GM23338 (cell line): ENCODE results near the gene HNRNPL. TPM values are rescaled to one million over a fixed set of nuclear protein-coding genes. Genes with fewer than 3 reads are reported as not detected.

Experiments
- ATAC-seq: fragments of 200-7000 bp; cut with Tn5 transposase; 3 replicates; pipeline ENCODE4 v1.9.1; 2020
- DNase-seq: peaks from one replicate; pipeline ENCODE4 v3.0.0-alpha.2; 2015; ENCODE audit warnings: low spot score
- H2AFZ ChIP-seq: fragments of 200-600 bp; sonication (generic); 2 replicates; pipeline ENCODE4 v1.8.0; 2016; ENCODE audit warnings: antibody characterized with exemption, mild to moderate bottlenecking, moderate library complexity
- H3F3A ChIP-seq: fragments of 200-600 bp; sonication (generic); replicated peaks from 2 replicates; pipeline ENCODE4 v1.8.0; 2017; ENCODE audit warnings: antibody characterized with exemption, mixed run types, low read depth
- H3K27ac ChIP-seq: fragments of 200-600 bp; sonication (generic); 2 replicates; pipeline ENCODE4 v1.6.1; 2016; ENCODE audit warnings: low read depth
- H3K27me3 ChIP-seq: fragments of 200-600 bp; sonication (generic); 2 replicates; pipeline ENCODE4 v1.8.0; 2016; ENCODE audit warnings: mild to moderate bottlenecking, mixed run types, moderate library complexity; ENCODE audit not compliant: insufficient read depth
- H3K36me3 ChIP-seq: fragments of 200-600 bp; sonication (generic); 2 replicates; pipeline ENCODE4 v1.8.0; 2016; ENCODE audit warnings: mild to moderate bottlenecking; ENCODE audit not compliant: insufficient read depth
- H3K4me1 ChIP-seq: fragments of 200-600 bp; sonication (generic); 2 replicates; pipeline ENCODE4 v1.8.0; 2016; ENCODE audit warnings: mild to moderate bottlenecking, moderate library complexity; ENCODE audit not compliant: insufficient read depth
- H3K4me2 ChIP-seq: fragments of 200-600 bp; sonication (generic); 2 replicates; pipeline ENCODE4 v1.7.1; 2017; ENCODE audit warnings: mixed run types
- H3K4me3 ChIP-seq: fragments of 200-600 bp; sonication (generic); 2 replicates; pipeline ENCODE4 v1.6.1; 2016; ENCODE audit warnings: mixed run types
- H3K79me2 ChIP-seq: fragments of 200-600 bp; sonication (generic); replicated peaks from 2 replicates; pipeline ENCODE4 v1.8.0; 2017; ENCODE audit warnings: mild to moderate bottlenecking; ENCODE audit not compliant: insufficient read depth
- H3K9me2 ChIP-seq: fragments of 200-600 bp; sonication (generic); 2 replicates; pipeline ENCODE4 v1.8.0; 2017; ENCODE audit not compliant: insufficient read depth
- H4K20me1 ChIP-seq: fragments of 200-600 bp; sonication (generic); replicated peaks from 2 replicates; pipeline ENCODE4 v1.8.0; 2017; ENCODE audit warnings: mild to moderate bottlenecking; ENCODE audit not compliant: insufficient read depth
- H3K27ac Mint-ChIP-seq: 2 replicates; pipeline ENCODE4 v1.8.0; 2020; ENCODE audit warnings: inconsistent platforms, mild to moderate bottlenecking, moderate library complexity, mixed read lengths
- H3K27me3 Mint-ChIP-seq: 3 replicates; pipeline ENCODE4 v1.8.0; 2022; ENCODE audit warnings: low read depth, mild to moderate bottlenecking, moderate library complexity, mixed read lengths, inconsistent platforms; ENCODE audit not compliant: insufficient read depth, poor library complexity
- H3K36me3 Mint-ChIP-seq: 3 replicates; pipeline ENCODE4 v1.8.0; 2021; ENCODE audit warnings: low read depth, mild to moderate bottlenecking, inconsistent platforms, moderate library complexity, mixed read lengths
- H3K4me1 Mint-ChIP-seq: 3 replicates; pipeline ENCODE4 v1.8.0; 2020; ENCODE audit warnings: mild to moderate bottlenecking, inconsistent platforms, mixed read lengths
- H3K4me3 Mint-ChIP-seq: 3 replicates; pipeline ENCODE4 v1.8.0; 2021; ENCODE audit warnings: moderate library complexity, mild to moderate bottlenecking, inconsistent platforms, mixed read lengths
- H3K9me3 Mint-ChIP-seq: 3 replicates; pipeline ENCODE4 v1.8.0; 2020; ENCODE audit warnings: moderate library complexity, mild to moderate bottlenecking, inconsistent platforms, mixed read lengths
- CREB1 ChIP-seq: fragments of 250-450 bp; sonication (Bioruptor Pico); IDR thresholded peaks from 2 replicates; pipeline ENCODE4 v1.5.0; 2020; ENCODE audit warnings: low read depth, mild to moderate bottlenecking, moderate library complexity
- EZH2 ChIP-seq: fragments of 200-600 bp; sonication (generic); IDR thresholded peaks from one replicate; pipeline ENCODE4 v1.8.0; 2017; ENCODE audit warnings: antibody characterized with exemption, mild to moderate bottlenecking, low read depth; ENCODE audit not compliant: unreplicated experiment
- EZH2phosphoT487 ChIP-seq: fragments of 200-600 bp; sonication (generic); IDR thresholded peaks from one replicate; pipeline ENCODE4 v1.8.1; 2018; ENCODE audit warnings: antibody characterized with exemption; ENCODE audit not compliant: unreplicated experiment
- JUNB ChIP-seq: IDR thresholded peaks from one replicate; pipeline ENCODE4 v1.6.1; 2016; ENCODE audit warnings: antibody characterized with exemption; ENCODE audit not compliant: unreplicated experiment
- NANOG ChIP-seq: IDR thresholded peaks from 2 replicates; pipeline ENCODE4 v1.6.1; 2016; ENCODE audit warnings: antibody characterized with exemption, borderline replicate concordance
- POLR2AphosphoS5 ChIP-seq: IDR thresholded peaks from 2 replicates; pipeline ENCODE4 v1.6.1; 2016; ENCODE audit warnings: antibody characterized with exemption, low read depth
- STAT1 ChIP-seq: IDR thresholded peaks from one replicate; pipeline ENCODE4 v1.6.1; 2016; ENCODE audit warnings: antibody characterized with exemption; ENCODE audit not compliant: unreplicated experiment
- ZNF114 ChIP-seq: fragments of 250-450 bp; sonication (Bioruptor Pico); IDR thresholded peaks from 2 replicates; pipeline ENCODE4 v1.5.0; 2020; ENCODE audit warnings: mild to moderate bottlenecking, moderate library complexity
- ZNF331 ChIP-seq: fragments of 250-450 bp; sonication (Bioruptor Pico); IDR thresholded peaks from 2 replicates; pipeline ENCODE4 v1.5.0; 2020; ENCODE audit warnings: low read depth, mild to moderate bottlenecking, moderate library complexity
- polyA plus RNA-seq: library from polyadenylated mRNA; unstranded; fragments of >200 nt; fragmentation: Nextera tagmentation; extraction: Ambion mirVana; gene quantifications from 2 replicates; pipeline ENCODE4 v1.2.1, GENCODE V29; 2016
- total RNA-seq: library from RNA; depleted of rRNA; stranded (reverse); fragments of >200 nt; shearing (Covaris generic); gene quantifications from 2 replicates; pipeline ENCODE4 v1.2.3, GENCODE V29; 2014
- TF ChIP-seq, protein P1 (sequence below): IDR thresholded peaks from 2 replicates; pipeline ENCODE4 v1.6.1; 2016; ENCODE audit warnings: antibody characterized with exemption
- TF ChIP-seq, protein P2 (sequence below): IDR thresholded peaks from one replicate; pipeline ENCODE4 v1.6.1; 2018; ENCODE audit warnings: antibody characterized with exemption; ENCODE audit not compliant: unreplicated experiment
- TF ChIP-seq, protein P3 (sequence below), 2 experiments: fragments of 200-600 bp in 1 of 2; sonication (generic) in 1 of 2; conservative IDR thresholded peaks; 2 replicates each; pipeline versions ENCODE4 v1.5.1 to v1.6.1; 2016 to 2017; ENCODE audit warnings: antibody characterized with exemption in 2 of 2, low read depth in 2 of 2, mild to moderate bottlenecking in 2 of 2, moderate library complexity in 1 of 2
- TF ChIP-seq, protein P4 (sequence below): fragments of 250-450 bp; sonication (Bioruptor Pico); IDR thresholded peaks from 2 replicates; pipeline ENCODE4 v1.5.0; 2020; ENCODE audit warnings: mild to moderate bottlenecking, moderate library complexity

The HNRNPL gene
- total and polyA plus RNA-seq, 2 experiments from 2014 or later, result 580 to 664 TPM

DNA sequence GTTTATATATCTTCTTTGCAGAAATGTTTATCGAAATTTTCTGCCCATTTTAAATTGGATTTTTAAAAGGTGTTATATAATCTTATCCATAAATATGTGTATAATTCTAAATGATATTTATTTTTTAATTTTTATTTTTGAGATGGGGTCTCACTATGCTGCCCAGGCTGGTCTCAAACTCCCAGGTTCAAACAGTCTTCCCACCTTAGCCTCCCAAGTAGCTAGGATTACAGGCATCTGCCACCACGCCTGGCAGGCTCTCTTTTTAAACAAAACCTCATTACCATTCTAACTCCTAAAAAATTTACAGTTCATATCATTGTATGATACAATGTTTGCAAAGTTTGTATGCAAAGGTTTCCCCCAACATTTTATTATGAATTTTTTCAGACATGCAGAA, 53.6 kb downstream of the HNRNPL start:
- peaks cover 10% of the 10 kb centered on the region; the same call in 1 of the 2 replicates for H3K9me2 ChIP-seq
- peaks cover 13% of the 10 kb centered on the region for H3K27me3 Mint-ChIP-seq
- no peaks in the 10 kb centered on the region for H3F3A ChIP-seq
- ATAC-seq (no peak), DNase-seq (no peak)
- H2AFZ ChIP-seq, result no peak overlapping the region
- peaks cover 9% of the 10 kb centered on the region; the same call in 1 of the 2 replicates for H3K27me3 ChIP-seq
- no peaks in the 10 kb centered on the region for H4K20me1 ChIP-seq
- TF ChIP-seq, protein P1, sequence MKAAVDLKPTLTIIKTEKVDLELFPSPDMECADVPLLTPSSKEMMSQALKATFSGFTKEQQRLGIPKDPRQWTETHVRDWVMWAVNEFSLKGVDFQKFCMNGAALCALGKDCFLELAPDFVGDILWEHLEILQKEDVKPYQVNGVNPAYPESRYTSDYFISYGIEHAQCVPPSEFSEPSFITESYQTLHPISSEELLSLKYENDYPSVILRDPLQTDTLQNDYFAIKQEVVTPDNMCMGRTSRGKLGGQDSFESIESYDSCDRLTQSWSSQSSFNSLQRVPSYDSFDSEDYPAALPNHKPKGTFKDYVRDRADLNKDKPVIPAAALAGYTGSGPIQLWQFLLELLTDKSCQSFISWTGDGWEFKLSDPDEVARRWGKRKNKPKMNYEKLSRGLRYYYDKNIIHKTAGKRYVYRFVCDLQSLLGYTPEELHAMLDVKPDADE, result no peak
- TF ChIP-seq NANOG (no peak), EZH2 (no peak), CREB1 (CRISPR knock-in tag) (no peak), EZH2phosphoT487 (no peak), JUNB (no peak), STAT1 (no peak), ZNF114 (CRISPR knock-in tag) (no peak), ZNF331 (no peak), POLR2AphosphoS5 (no peak)
- TF ChIP-seq, protein P2, sequence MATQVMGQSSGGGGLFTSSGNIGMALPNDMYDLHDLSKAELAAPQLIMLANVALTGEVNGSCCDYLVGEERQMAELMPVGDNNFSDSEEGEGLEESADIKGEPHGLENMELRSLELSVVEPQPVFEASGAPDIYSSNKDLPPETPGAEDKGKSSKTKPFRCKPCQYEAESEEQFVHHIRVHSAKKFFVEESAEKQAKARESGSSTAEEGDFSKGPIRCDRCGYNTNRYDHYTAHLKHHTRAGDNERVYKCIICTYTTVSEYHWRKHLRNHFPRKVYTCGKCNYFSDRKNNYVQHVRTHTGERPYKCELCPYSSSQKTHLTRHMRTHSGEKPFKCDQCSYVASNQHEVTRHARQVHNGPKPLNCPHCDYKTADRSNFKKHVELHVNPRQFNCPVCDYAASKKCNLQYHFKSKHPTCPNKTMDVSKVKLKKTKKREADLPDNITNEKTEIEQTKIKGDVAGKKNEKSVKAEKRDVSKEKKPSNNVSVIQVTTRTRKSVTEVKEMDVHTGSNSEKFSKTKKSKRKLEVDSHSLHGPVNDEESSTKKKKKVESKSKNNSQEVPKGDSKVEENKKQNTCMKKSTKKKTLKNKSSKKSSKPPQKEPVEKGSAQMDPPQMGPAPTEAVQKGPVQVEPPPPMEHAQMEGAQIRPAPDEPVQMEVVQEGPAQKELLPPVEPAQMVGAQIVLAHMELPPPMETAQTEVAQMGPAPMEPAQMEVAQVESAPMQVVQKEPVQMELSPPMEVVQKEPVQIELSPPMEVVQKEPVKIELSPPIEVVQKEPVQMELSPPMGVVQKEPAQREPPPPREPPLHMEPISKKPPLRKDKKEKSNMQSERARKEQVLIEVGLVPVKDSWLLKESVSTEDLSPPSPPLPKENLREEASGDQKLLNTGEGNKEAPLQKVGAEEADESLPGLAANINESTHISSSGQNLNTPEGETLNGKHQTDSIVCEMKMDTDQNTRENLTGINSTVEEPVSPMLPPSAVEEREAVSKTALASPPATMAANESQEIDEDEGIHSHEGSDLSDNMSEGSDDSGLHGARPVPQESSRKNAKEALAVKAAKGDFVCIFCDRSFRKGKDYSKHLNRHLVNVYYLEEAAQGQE, result no peak
- TF ChIP-seq, protein P3, sequence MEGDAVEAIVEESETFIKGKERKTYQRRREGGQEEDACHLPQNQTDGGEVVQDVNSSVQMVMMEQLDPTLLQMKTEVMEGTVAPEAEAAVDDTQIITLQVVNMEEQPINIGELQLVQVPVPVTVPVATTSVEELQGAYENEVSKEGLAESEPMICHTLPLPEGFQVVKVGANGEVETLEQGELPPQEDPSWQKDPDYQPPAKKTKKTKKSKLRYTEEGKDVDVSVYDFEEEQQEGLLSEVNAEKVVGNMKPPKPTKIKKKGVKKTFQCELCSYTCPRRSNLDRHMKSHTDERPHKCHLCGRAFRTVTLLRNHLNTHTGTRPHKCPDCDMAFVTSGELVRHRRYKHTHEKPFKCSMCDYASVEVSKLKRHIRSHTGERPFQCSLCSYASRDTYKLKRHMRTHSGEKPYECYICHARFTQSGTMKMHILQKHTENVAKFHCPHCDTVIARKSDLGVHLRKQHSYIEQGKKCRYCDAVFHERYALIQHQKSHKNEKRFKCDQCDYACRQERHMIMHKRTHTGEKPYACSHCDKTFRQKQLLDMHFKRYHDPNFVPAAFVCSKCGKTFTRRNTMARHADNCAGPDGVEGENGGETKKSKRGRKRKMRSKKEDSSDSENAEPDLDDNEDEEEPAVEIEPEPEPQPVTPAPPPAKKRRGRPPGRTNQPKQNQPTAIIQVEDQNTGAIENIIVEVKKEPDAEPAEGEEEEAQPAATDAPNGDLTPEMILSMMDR (conservative IDR thresholded peaks at IDR 0.05; ENCODE audit: low read depth in 2 of 2), result no peak
- TF ChIP-seq, protein P4, sequence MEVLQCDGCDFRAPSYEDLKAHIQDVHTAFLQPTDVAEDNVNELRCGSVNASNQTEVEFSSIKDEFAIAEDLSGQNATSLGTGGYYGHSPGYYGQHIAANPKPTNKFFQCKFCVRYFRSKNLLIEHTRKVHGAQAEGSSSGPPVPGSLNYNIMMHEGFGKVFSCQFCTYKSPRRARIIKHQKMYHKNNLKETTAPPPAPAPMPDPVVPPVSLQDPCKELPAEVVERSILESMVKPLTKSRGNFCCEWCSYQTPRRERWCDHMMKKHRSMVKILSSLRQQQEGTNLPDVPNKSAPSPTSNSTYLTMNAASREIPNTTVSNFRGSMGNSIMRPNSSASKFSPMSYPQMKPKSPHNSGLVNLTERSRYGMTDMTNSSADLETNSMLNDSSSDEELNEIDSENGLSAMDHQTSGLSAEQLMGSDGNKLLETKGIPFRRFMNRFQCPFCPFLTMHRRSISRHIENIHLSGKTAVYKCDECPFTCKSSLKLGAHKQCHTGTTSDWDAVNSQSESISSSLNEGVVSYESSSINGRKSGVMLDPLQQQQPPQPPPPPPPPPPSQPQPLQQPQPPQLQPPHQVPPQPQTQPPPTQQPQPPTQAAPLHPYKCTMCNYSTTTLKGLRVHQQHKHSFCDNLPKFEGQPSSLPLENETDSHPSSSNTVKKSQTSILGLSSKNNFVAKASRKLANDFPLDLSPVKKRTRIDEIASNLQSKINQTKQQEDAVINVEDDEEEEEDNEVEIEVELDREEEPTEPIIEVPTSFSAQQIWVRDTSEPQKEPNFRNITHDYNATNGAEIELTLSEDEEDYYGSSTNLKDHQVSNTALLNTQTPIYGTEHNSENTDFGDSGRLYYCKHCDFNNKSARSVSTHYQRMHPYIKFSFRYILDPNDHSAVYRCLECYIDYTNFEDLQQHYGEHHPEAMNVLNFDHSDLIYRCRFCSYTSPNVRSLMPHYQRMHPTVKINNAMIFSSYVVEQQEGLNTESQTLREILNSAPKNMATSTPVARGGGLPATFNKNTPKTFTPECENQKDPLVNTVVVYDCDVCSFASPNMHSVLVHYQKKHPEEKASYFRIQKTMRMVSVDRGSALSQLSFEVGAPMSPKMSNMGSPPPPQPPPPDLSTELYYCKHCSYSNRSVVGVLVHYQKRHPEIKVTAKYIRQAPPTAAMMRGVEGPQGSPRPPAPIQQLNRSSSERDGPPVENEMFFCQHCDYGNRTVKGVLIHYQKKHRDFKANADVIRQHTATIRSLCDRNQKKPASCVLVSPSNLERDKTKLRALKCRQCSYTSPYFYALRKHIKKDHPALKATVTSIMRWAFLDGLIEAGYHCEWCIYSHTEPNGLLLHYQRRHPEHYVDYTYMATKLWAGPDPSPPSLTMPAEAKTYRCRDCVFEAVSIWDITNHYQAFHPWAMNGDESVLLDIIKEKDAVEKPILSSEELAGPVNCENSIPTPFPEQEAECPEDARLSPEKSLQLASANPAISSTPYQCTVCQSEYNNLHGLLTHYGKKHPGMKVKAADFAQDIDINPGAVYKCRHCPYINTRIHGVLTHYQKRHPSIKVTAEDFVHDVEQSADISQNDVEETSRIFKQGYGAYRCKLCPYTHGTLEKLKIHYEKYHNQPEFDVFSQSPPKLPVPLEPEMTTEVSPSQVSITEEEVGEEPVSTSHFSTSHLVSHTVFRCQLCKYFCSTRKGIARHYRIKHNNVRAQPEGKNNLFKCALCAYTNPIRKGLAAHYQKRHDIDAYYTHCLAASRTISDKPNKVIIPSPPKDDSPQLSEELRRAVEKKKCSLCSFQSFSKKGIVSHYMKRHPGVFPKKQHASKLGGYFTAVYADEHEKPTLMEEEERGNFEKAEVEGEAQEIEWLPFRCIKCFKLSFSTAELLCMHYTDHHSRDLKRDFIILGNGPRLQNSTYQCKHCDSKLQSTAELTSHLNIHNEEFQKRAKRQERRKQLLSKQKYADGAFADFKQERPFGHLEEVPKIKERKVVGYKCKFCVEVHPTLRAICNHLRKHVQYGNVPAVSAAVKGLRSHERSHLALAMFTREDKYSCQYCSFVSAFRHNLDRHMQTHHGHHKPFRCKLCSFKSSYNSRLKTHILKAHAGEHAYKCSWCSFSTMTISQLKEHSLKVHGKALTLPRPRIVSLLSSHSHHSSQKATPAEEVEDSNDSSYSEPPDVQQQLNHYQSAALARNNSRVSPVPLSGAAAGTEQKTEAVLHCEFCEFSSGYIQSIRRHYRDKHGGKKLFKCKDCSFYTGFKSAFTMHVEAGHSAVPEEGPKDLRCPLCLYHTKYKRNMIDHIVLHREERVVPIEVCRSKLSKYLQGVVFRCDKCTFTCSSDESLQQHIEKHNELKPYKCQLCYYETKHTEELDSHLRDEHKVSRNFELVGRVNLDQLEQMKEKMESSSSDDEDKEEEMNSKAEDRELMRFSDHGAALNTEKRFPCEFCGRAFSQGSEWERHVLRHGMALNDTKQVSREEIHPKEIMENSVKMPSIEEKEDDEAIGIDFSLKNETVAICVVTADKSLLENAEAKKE (CRISPR knock-in tag), result no peak
- no peaks in the 10 kb centered on the region for H3K79me2 ChIP-seq
- H3K36me3 Mint-ChIP-seq, result peaks cover 3% of the 10 kb centered on the region; the same call in 1 of the 3 replicates
- no peaks in the 10 kb centered on the region for H3K36me3 ChIP-seq
- no peak overlapping the region for H3K4me2 ChIP-seq
- no peak overlapping the region for H3K4me3 ChIP-seq
- peaks cover 11% of the 10 kb centered on the region for H3K9me3 Mint-ChIP-seq
- H3K27ac Mint-ChIP-seq, result no peak overlapping the region
- no peak overlapping the region for H3K27ac ChIP-seq
- H3K4me1 Mint-ChIP-seq, result peaks cover 4% of the 10 kb centered on the region
- no peak overlapping the region for H3K4me3 Mint-ChIP-seq
- peaks cover 6% of the 10 kb centered on the region; the same call in 1 of the 2 replicates for H3K4me1 ChIP-seq
